IMR-90 (cell line): ENCODE measurements around the gene C16orf87. TPM values are rescaled to one million over a fixed set of nuclear protein-coding genes. Genes with fewer than 3 reads are reported as not detected.

Experiments
- ATAC-seq: fragments of 200-7000 bp; cut with Tn5 transposase; 2 replicates; pipeline ENCODE4 v1.9.1; 2020; ENCODE audit warnings: low read depth, mild to moderate bottlenecking, moderate library complexity
- BruUV-seq: library from RNA; stranded (reverse); fragments of 400-500 nt; replicated peaks from 2 replicates; lab custom pipeline; 2021; lab: Mats Ljungman, UMichigan
- CTCF ChIA-PET: fragments of 300-600 bp; formaldehyde crosslinking; extraction: SDS; loops from one replicate; lab custom pipeline; 2021; ENCODE audit warnings: antibody characterized with exemption; lab: Yijun Ruan, JAX
- POLR2A ChIA-PET: fragments of 300-600 bp; sonication (Branson Sonifier 250); formaldehyde crosslinking; loops from one replicate; lab custom pipeline; 2022; ENCODE audit warnings: antibody characterized with exemption; ENCODE audit not compliant: unreplicated experiment; lab: Charles Lee
- DNase-seq: peaks from one replicate; pipeline ENCODE4 v3.0.0; 2013
- H2AFZ ChIP-seq: replicated peaks from 2 replicates; pipeline ENCODE3; 2013; ENCODE audit warnings: low read length, mild to moderate bottlenecking; ENCODE audit not compliant: poor library complexity
- H2AK5ac ChIP-seq: 2 replicates; pipeline ENCODE4 v1.6.1; 2013; ENCODE audit warnings: low read depth, low read length, inconsistent platforms
- H2AK9ac ChIP-seq: replicated peaks from 2 replicates; pipeline ENCODE3; 2013; ENCODE audit warnings: mild to moderate bottlenecking, low read depth, low read length, moderate library complexity; ENCODE audit not compliant: poor library complexity
- H2BK120ac ChIP-seq: 2 replicates; pipeline ENCODE4 v1.6.1; 2013; ENCODE audit warnings: low read depth, low read length, inconsistent platforms
- H2BK15ac ChIP-seq: 3 replicates; pipeline ENCODE4 v1.6.1; 2013; ENCODE audit warnings: low read depth, low read length, inconsistent platforms
- H2BK20ac ChIP-seq: 2 replicates; pipeline ENCODE4 v1.6.1; 2013; ENCODE audit warnings: low read depth, mild to moderate bottlenecking, inconsistent platforms, low read length, moderate library complexity
- H2BK5ac ChIP-seq: 2 replicates; pipeline ENCODE4 v1.6.1; 2013; ENCODE audit warnings: mild to moderate bottlenecking, low read depth, low read length, inconsistent platforms; ENCODE audit not compliant: poor library complexity, severe bottlenecking
- H3K14ac ChIP-seq: replicated peaks from 2 replicates; pipeline ENCODE4 v1.6.1; 2013; ENCODE audit warnings: low read depth, low read length, inconsistent platforms
- H3K18ac ChIP-seq: 2 replicates; pipeline ENCODE4 v1.6.1; 2013; ENCODE audit warnings: low read depth, low read length, control low read depth
- H3K23ac ChIP-seq: 2 replicates; pipeline ENCODE4 v1.6.1; 2013; ENCODE audit warnings: low read depth, low read length, inconsistent platforms
- H3K27ac ChIP-seq: 2 replicates; pipeline ENCODE4 v1.5.1; 2013; ENCODE audit warnings: mild to moderate bottlenecking, control low read depth, low read length; ENCODE audit not compliant: insufficient read depth
- H3K27me3 ChIP-seq: 2 replicates; pipeline ENCODE4 v1.6.1; 2013; ENCODE audit warnings: low read length; ENCODE audit not compliant: control insufficient read depth, insufficient read depth
- H3K36me3 ChIP-seq: 2 replicates; pipeline ENCODE4 v1.6.1; 2013; ENCODE audit warnings: low read length, mixed read lengths; ENCODE audit not compliant: control insufficient read depth, insufficient read depth
- H3K4ac ChIP-seq: 2 replicates; pipeline ENCODE4 v1.6.1; 2013; ENCODE audit warnings: low read depth, low read length, inconsistent platforms
- H3K4me1 ChIP-seq: 2 replicates; pipeline ENCODE4 v1.6.1; 2013; ENCODE audit warnings: low read length, mixed read lengths; ENCODE audit not compliant: control insufficient read depth, insufficient read depth
- H3K4me2 ChIP-seq: 2 replicates; pipeline ENCODE4 v1.6.1; 2013; ENCODE audit warnings: low read depth, mild to moderate bottlenecking, control low read depth, low read length, moderate library complexity
- H3K4me3 ChIP-seq: 2 replicates; pipeline ENCODE4 v1.5.1; 2013; ENCODE audit warnings: low read depth, mild to moderate bottlenecking, control low read depth, low read length, moderate library complexity; ENCODE audit not compliant: insufficient read depth
- H3K56ac ChIP-seq: 2 replicates; pipeline ENCODE4 v1.6.1; 2013; ENCODE audit warnings: low read length, inconsistent platforms; ENCODE audit not compliant: insufficient read depth; ENCODE audit errors: extremely low read depth
- H3K79me1 ChIP-seq, 2 experiments: 2 replicates each; pipeline ENCODE4 v1.6.1; 2013; ENCODE audit warnings: low read length in 2 of 2, inconsistent platforms in 1 of 2, low read depth in 1 of 2
- H3K9ac ChIP-seq: 2 replicates; pipeline ENCODE4 v1.6.1; 2013; ENCODE audit warnings: low read depth, low read length, control low read depth
- H3K9me1 ChIP-seq: 2 replicates; pipeline ENCODE4 v1.6.1; 2013; ENCODE audit warnings: low read length, inconsistent platforms; ENCODE audit not compliant: insufficient read depth
- H3K9me3 ChIP-seq: 2 replicates; pipeline ENCODE4 v1.6.1; 2013; ENCODE audit warnings: low read length; ENCODE audit not compliant: control insufficient read depth, insufficient read depth
- H4K20me1 ChIP-seq: 2 replicates; pipeline ENCODE4 v1.6.1; 2013; ENCODE audit warnings: low read length, inconsistent platforms; ENCODE audit not compliant: insufficient read depth
- H4K5ac ChIP-seq: 2 replicates; pipeline ENCODE4 v1.6.1; 2013; ENCODE audit warnings: mild to moderate bottlenecking, low read depth, low read length, control low read depth
- H4K8ac ChIP-seq, 2 experiments: 2 replicates each; pipeline ENCODE4 v1.6.1; 2013; ENCODE audit warnings: low read depth in 2 of 2, low read length in 2 of 2, control low read depth in 1 of 2, inconsistent platforms in 1 of 2
- H4K91ac ChIP-seq: 2 replicates; pipeline ENCODE4 v1.6.1; 2013; ENCODE audit warnings: low read depth, low read length, inconsistent platforms; ENCODE audit not compliant: insufficient read depth
- BHLHE40 ChIP-seq: fragments of 150-350 bp; IDR thresholded peaks from 2 replicates; pipeline ENCODE4 v1.6.1; 2016; ENCODE audit warnings: mild to moderate bottlenecking, low read depth, low read length
- FOS ChIP-seq: fragments of 150-350 bp; IDR thresholded peaks from 2 replicates; pipeline ENCODE4 v1.6.1; 2016; ENCODE audit warnings: low read depth, low read length
- MAFK ChIP-seq: IDR thresholded peaks from 2 replicates; pipeline ENCODE4 v1.6.1; 2012; ENCODE audit warnings: low read depth, low read length, improper control_type of control experiment
- MAZ ChIP-seq: IDR thresholded peaks from 2 replicates; pipeline ENCODE4 v1.6.1; 2012; ENCODE audit warnings: low read depth, mild to moderate bottlenecking, low read length, improper control_type of control experiment, moderate library complexity, borderline replicate concordance
- MXI1 ChIP-seq: IDR thresholded peaks from 2 replicates; pipeline ENCODE4 v1.6.1; 2012; ENCODE audit warnings: low read depth, mild to moderate bottlenecking, low read length, moderate library complexity, borderline replicate concordance
- POLR2A ChIP-seq: IDR thresholded peaks from 2 replicates; pipeline ENCODE4 v1.6.1; 2012; ENCODE audit warnings: mild to moderate bottlenecking, low read depth, low read length
- RCOR1 ChIP-seq: IDR thresholded peaks from 2 replicates; pipeline ENCODE4 v1.6.1; 2012; ENCODE audit warnings: mild to moderate bottlenecking, low read length, improper control_type of control experiment; ENCODE audit not compliant: insufficient replicate concordance
- RFX5 ChIP-seq: IDR thresholded peaks from 2 replicates; pipeline ENCODE4 v1.8.0; 2012; ENCODE audit warnings: low read depth, mild to moderate bottlenecking, low read length, moderate library complexity
- SMC3 ChIP-seq: fragments of 150-350 bp; IDR thresholded peaks from 2 replicates; pipeline ENCODE4 v1.6.1; 2016; ENCODE audit warnings: low read depth, mild to moderate bottlenecking, antibody characterized with exemption, low read length, moderate library complexity
- WGBS, 2 experiments: methylation state at CpG; one replicate each; pipeline versions ENCODE4 v1.1.5 to v1.1.7; 2013; ENCODE audit warnings: missing lambda C conversion rate in 2 of 2; ENCODE audit not compliant: insufficient read length in 1 of 2; ENCODE audit errors: extremely low coverage in 2 of 2; 5-methylcytosine and 5-hydroxymethylcytosine counted together
- dilution Hi-C: fragments of 300-500 bp; cut with HindIII; formaldehyde crosslinking; loops from one replicate; pipeline ENCODE4 v1.14.3; 2018; ENCODE audit warnings: low sequenced_read_pairs; ENCODE audit not compliant: unreplicated experiment
- in situ Hi-C: fragments of 300-500 bp; cut with MboI; formaldehyde crosslinking; loops from 3 replicates; pipeline ENCODE4 v1.14.3; 2019; ENCODE audit warnings: low sequenced_read_pairs, inconsistent platforms, mixed read lengths
- intact Hi-C: fragments of 100-400 bp; cut with micrococcal nuclease; formaldehyde crosslinking; loops from 2 replicates; pipeline ENCODE4 v1.10.0; 2022
- polyA plus RNA-seq, 3 experiments: library from polyadenylated mRNA; depleted of rRNA; stranded (reverse); fragments of >200 nt; gene quantifications; 2 replicates each; pipeline ENCODE4 v1.2.3, GENCODE V29; 2012; ENCODE audit warnings: low replicate concordance in 1 of 3
- total RNA-seq: library from RNA; depleted of rRNA; stranded (reverse); fragments of >200 nt; gene quantifications from 2 replicates; pipeline ENCODE4 v1.2.3, GENCODE V29; 2012
- TF ChIP-seq, protein P1 (sequence below): fragments of 150-350 bp; IDR thresholded peaks from 2 replicates; pipeline ENCODE4 v1.6.1; 2017; ENCODE audit warnings: mild to moderate bottlenecking, antibody characterized with exemption, low read length, low read depth
- TF ChIP-seq, protein P2 (sequence below): fragments of 150-350 bp; IDR thresholded peaks from 2 replicates; pipeline ENCODE4 v1.6.1; 2016; ENCODE audit warnings: low read depth, mild to moderate bottlenecking, low read length, moderate library complexity, borderline replicate concordance

Gene C16orf87
- total and polyA plus RNA-seq, 2 of the 4 experiments (the other 2 are of a cell fraction): 6.3 to 8.1 TPM

DNA sequence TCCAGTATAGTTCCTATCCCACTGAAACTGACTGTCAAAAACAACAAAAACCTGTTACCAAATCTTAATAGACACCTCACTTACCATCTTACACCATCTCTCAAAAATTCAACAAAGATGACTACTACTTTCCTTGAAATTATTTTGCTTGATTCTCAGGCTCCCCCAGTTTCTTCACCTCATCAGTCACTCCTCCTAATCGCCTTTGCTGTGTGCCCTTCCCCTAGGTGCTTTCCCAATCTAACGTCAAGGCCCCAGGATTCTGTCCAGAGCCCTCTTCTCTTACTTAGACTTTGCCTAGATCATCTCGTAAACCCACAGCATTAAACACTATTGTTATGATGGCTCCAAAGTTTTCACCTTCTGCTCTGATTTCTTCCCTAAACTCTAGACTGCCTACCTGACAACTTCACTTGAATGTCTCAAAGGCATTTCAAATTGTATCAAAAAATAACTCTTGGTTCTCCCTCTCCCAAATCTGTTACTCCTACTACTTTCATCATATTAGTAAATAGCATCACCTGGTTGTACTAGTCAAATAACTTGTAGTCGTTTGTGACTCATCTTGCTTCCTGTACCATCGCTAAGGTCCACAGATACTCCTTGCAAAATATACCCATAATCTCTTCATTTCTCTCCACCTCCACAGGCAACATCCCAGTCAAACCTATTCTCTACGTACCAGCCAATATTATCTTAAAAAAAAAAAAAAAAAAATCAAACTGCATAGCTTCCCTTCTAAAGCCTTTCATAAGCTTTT, 18.0 kb downstream of the C16orf87 start (continued):
- no peak for TF ChIP-seq MAZ

- no peak overlapping the region for H3K56ac ChIP-seq
- H3K18ac ChIP-seq: no peak overlapping the region
- WGBS, 2 experiments: 83% methylated on average over 1 of the region's 5 CpGs; no CpG with 5 or more reads in 1 of the 2 experiments
- peak overlapping the region; percentile 30; the same call in 1 of the 2 replicates for H3K23ac ChIP-seq
- no peak overlapping the region for H3K4ac ChIP-seq
- no peaks in the 10 kb centered on the region for H3K27me3 ChIP-seq
- H3K9me1 ChIP-seq: peaks cover 7% of the 10 kb centered on the region
- H3K14ac ChIP-seq: no peak overlapping the region
- no peak overlapping the region for H3K4me3 ChIP-seq
- H3K4me1 ChIP-seq: peaks cover 6% of the 10 kb centered on the region
- H2BK20ac ChIP-seq: no peak overlapping the region
- peaks cover 7% of the 10 kb centered on the region for H3K36me3 ChIP-seq
- no peak overlapping the region for H2AFZ ChIP-seq
- H2BK5ac ChIP-seq: no peak overlapping the region
- peaks cover 66% of the 10 kb centered on the region for H4K20me1 ChIP-seq
- no peak overlapping the region for H4K8ac ChIP-seq
- BruUV-seq: no TSS peak
- intact Hi-C loops (no loop called here), in situ Hi-C loops (no loop called here), dilution Hi-C loops (no loop called here)
- ChIA-PET CTCF (no interaction called here), POLR2A (no interaction called here)
- peaks cover 8 to 47% of the 10 kb centered on the region in 2 experiments; a peak in 3 of 4 replicates for H3K79me1 ChIP-seq
- TF ChIP-seq BHLHE40: no peak
- TF ChIP-seq, protein P1, sequence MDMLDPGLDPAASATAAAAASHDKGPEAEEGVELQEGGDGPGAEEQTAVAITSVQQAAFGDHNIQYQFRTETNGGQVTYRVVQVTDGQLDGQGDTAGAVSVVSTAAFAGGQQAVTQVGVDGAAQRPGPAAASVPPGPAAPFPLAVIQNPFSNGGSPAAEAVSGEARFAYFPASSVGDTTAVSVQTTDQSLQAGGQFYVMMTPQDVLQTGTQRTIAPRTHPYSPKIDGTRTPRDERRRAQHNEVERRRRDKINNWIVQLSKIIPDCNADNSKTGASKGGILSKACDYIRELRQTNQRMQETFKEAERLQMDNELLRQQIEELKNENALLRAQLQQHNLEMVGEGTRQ: no peak
- TF ChIP-seq SMC3: no peak
- no peak for TF ChIP-seq RCOR1
- TF ChIP-seq RFX5: no peak
- TF ChIP-seq FOS: no peak
- TF ChIP-seq MAFK: no peak
- TF ChIP-seq MAZ: no peak
- TF ChIP-seq, protein P2, sequence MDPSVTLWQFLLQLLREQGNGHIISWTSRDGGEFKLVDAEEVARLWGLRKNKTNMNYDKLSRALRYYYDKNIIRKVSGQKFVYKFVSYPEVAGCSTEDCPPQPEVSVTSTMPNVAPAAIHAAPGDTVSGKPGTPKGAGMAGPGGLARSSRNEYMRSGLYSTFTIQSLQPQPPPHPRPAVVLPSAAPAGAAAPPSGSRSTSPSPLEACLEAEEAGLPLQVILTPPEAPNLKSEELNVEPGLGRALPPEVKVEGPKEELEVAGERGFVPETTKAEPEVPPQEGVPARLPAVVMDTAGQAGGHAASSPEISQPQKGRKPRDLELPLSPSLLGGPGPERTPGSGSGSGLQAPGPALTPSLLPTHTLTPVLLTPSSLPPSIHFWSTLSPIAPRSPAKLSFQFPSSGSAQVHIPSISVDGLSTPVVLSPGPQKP: no peak
- no peak for TF ChIP-seq MXI1
- TF ChIP-seq POLR2A: no peak
- no peak overlapping the region for H3K9ac ChIP-seq
- peaks cover 2% of the 10 kb centered on the region; the same call in 1 of the 2 replicates for H3K9me3 ChIP-seq
- no peak overlapping the region for H2BK15ac ChIP-seq
- DNase-seq: no peak
- no peak overlapping the region for H2AK9ac ChIP-seq
- no peak overlapping the region for H2AK5ac ChIP-seq
- H3K27ac ChIP-seq: no peak overlapping the region
- H4K91ac ChIP-seq: no peak overlapping the region
- ATAC-seq: no peak
- no peak overlapping the region for H2BK120ac ChIP-seq
- H4K5ac ChIP-seq: no peak overlapping the region
- no peak overlapping the region for H3K4me2 ChIP-seq
Observed at GRCh38 chr16:46811682-46812081, 19.3 kb downstream of the C16orf87 start.
